ENCODE results near the gene TRERF1.

The TRERF1 gene

GRCh38 chr6:42241915-42242314, 209.8 kb downstream of the TRERF1 start:
- no peak for TF ChIP-seq GATA2 (IDR thresholded peaks at IDR 0.05; ENCODE audit: low read depth, low read length)
- no peak for TF ChIP-seq GATA3 (IDR thresholded peaks at IDR 0.05; ENCODE audit: low read depth, low read length)

GRCh38 chr6:42239736-42240375, 211.9 kb downstream of the TRERF1 start:
- TF ChIP-seq GATA3 (IDR thresholded peaks at IDR 0.05; ENCODE audit: low read depth, low read length) (no peak), GATA2 (IDR thresholded peaks at IDR 0.05; ENCODE audit: low read depth, low read length) (no peak)

GRCh38 chr6:42239333-42239732, 212.4 kb downstream of the TRERF1 start:
- TF ChIP-seq GATA2 (IDR thresholded peaks at IDR 0.05; ENCODE audit: low read depth, low read length) = no peak
- TF ChIP-seq GATA3 (IDR thresholded peaks at IDR 0.05; ENCODE audit: low read depth, low read length) = no peak

GRCh38 chr6:42237857-42238256, 213.9 kb downstream of the TRERF1 start:
- TF ChIP-seq GATA3 (IDR thresholded peaks at IDR 0.05; ENCODE audit: low read depth, low read length) (no peak), GATA2 (IDR thresholded peaks at IDR 0.05; ENCODE audit: low read depth, low read length) (no peak)

GRCh38 chr6:42236682-42237473, 214.8 kb downstream of the TRERF1 start:
- TF ChIP-seq GATA2 (IDR thresholded peaks at IDR 0.05; ENCODE audit: low read depth, low read length) = no peak
- TF ChIP-seq GATA3 (IDR thresholded peaks at IDR 0.05; ENCODE audit: low read depth, low read length) = no peak

GRCh38 chr6:42236030-42236429, 215.7 kb downstream of the TRERF1 start:
- no peak for TF ChIP-seq GATA3 (IDR thresholded peaks at IDR 0.05; ENCODE audit: low read depth, low read length)
- TF ChIP-seq GATA2 (IDR thresholded peaks at IDR 0.05; ENCODE audit: low read depth, low read length) = no peak

GRCh38 chr6:42232035-42232434, 219.7 kb downstream of the TRERF1 start:
- TF ChIP-seq GATA3 (IDR thresholded peaks at IDR 0.05; ENCODE audit: low read depth, low read length) (no peak), GATA2 (IDR thresholded peaks at IDR 0.05; ENCODE audit: low read depth, low read length) (no peak)

- TF ChIP-seq GATA3 (IDR thresholded peaks at IDR 0.05; ENCODE audit: low read depth, low read length) (no peak), GATA2 (IDR thresholded peaks at IDR 0.05; ENCODE audit: low read depth, low read length) (no peak)
These were observed 221.1 kb downstream of the TRERF1 start for GRCh38 chr6:42230345-42231321.

GRCh38 chr6:42229506-42230119, 222.1 kb downstream of the TRERF1 start:
- no peak for TF ChIP-seq GATA2 (IDR thresholded peaks at IDR 0.05; ENCODE audit: low read depth, low read length)
- no peak for TF ChIP-seq GATA3 (IDR thresholded peaks at IDR 0.05; ENCODE audit: low read depth, low read length)

- no peak for TF ChIP-seq GATA3 (IDR thresholded peaks at IDR 0.05; ENCODE audit: low read depth, low read length)
- TF ChIP-seq GATA2 (IDR thresholded peaks at IDR 0.05; ENCODE audit: low read depth, low read length) = no peak
These were observed 223.4 kb downstream of the TRERF1 start for GRCh38 chr6:42228305-42228704.

GRCh38 chr6:42227173-42227850, 224.4 kb downstream of the TRERF1 start:
- TF ChIP-seq GATA3 (IDR thresholded peaks at IDR 0.05; ENCODE audit: low read depth, low read length) = no peak
- TF ChIP-seq GATA2 (IDR thresholded peaks at IDR 0.05; ENCODE audit: low read depth, low read length) = no peak

- TF ChIP-seq GATA3 (IDR thresholded peaks at IDR 0.05; ENCODE audit: low read depth, low read length) (no peak), GATA2 (IDR thresholded peaks at IDR 0.05; ENCODE audit: low read depth, low read length) (no peak)
These were observed 225.0 kb downstream of the TRERF1 start for GRCh38 chr6:42226645-42227143.

GRCh38 chr6:42226161-42226611, 225.5 kb downstream of the TRERF1 start:
- TF ChIP-seq GATA2 (IDR thresholded peaks at IDR 0.05; ENCODE audit: low read depth, low read length) (no peak), GATA3 (IDR thresholded peaks at IDR 0.05; ENCODE audit: low read depth, low read length) (no peak)
